ENCODE measurements around the gene OCLN. TPM values are rescaled to one million over a fixed set of nuclear protein-coding genes. Genes with fewer than 3 reads are reported as not detected.

OCLN gene
- total and polyA plus RNA-seq, 4 donors, result 6.1 to 40.6 (median 9.8) TPM

GRCh38 chr5:69485471-69485870, 7.1 kb upstream of the OCLN start:
- H3K27me3 ChIP-seq (ENCODE audit: control insufficient read depth, insufficient read depth, low read length), result no peaks in the 10 kb centered on the region
- no peak overlapping the region for H3K27ac ChIP-seq (ENCODE audit: low read depth, low read length)
- 89% methylated on average over 1 of the region's 1 CpG for WGBS (ENCODE audit: insufficient coverage)
- H3K4me1 ChIP-seq (ENCODE audit: control insufficient read depth, insufficient read depth, low read length), result no peaks in the 10 kb centered on the region
- H3K4me3 ChIP-seq (ENCODE audit: low read depth, low read length), result no peak overlapping the region
- no peaks in the 10 kb centered on the region for H3K36me3 ChIP-seq (ENCODE audit: control insufficient read depth, insufficient read depth, low read length)
- DNase-seq (ENCODE audit: low read depth in 4 of 6, low spot score in 6 of 6), result no peak
- no peaks in the 10 kb centered on the region for H3K9me3 ChIP-seq (ENCODE audit: control insufficient read depth, insufficient read depth, low read length)

GRCh38 chr5:69489246-69489645, 3.3 kb upstream of the OCLN start:
- Histone ChIP-seq H3K27ac (ENCODE audit: low read depth, low read length) (no peak overlapping the region), H3K4me3 (ENCODE audit: low read depth, low read length) (no peak overlapping the region), H3K9me3 (ENCODE audit: control insufficient read depth, insufficient read depth, low read length) (no peaks in the 10 kb centered on the region), H3K4me1 (ENCODE audit: control insufficient read depth, insufficient read depth, low read length) (peaks cover 17% of the 10 kb centered on the region), H3K36me3 (ENCODE audit: control insufficient read depth, insufficient read depth, low read length) (no peaks in the 10 kb centered on the region), H3K27me3 (ENCODE audit: control insufficient read depth, insufficient read depth, low read length) (peaks cover 27% of the 10 kb centered on the region)
- no CpG with 5 or more reads among the region's 4 CpGs for WGBS (ENCODE audit: insufficient coverage)
- no peak for DNase-seq (ENCODE audit: low read depth in 4 of 6, low spot score in 6 of 6)

DNA sequence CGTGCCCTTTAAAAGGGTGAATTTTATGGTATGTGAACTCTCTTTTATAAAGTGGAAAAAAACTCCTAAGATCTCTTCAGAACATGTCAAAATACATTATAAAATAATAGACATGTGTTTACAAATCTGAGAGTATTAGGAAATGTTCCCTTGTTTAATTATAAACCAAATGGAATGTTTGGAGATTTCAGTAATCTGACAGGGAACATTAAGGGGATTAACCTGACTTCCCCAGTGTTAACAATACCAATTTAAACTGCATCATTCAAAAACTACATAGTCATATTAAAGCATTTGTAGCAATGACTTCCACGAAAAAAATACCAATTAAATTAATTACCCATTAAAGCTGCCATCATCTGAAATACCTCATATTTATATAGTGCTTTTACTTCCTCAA, 1.6 kb upstream of the OCLN start:
- peaks cover 37% of the 10 kb centered on the region for H3K27me3 ChIP-seq (ENCODE audit: control insufficient read depth, insufficient read depth, low read length)
- H3K4me1 ChIP-seq (ENCODE audit: control insufficient read depth, insufficient read depth, low read length), result peaks cover 17% of the 10 kb centered on the region
- no peaks in the 10 kb centered on the region for H3K36me3 ChIP-seq (ENCODE audit: control insufficient read depth, insufficient read depth, low read length)
- no peak for DNase-seq (ENCODE audit: low read depth in 4 of 6, low spot score in 6 of 6)
- no CpG with 5 or more reads among the region's 2 CpGs for WGBS (ENCODE audit: insufficient coverage)
- no peak overlapping the region for H3K27ac ChIP-seq (ENCODE audit: low read depth, low read length)
- no peak overlapping the region for H3K4me3 ChIP-seq (ENCODE audit: low read depth, low read length)
- H3K9me3 ChIP-seq (ENCODE audit: control insufficient read depth, insufficient read depth, low read length), result no peaks in the 10 kb centered on the region

- no peaks in the 10 kb centered on the region for H3K9me3 ChIP-seq (ENCODE audit: control insufficient read depth, insufficient read depth, low read length)
- 5% methylated on average over 15 of the region's 17 CpGs for WGBS (ENCODE audit: insufficient coverage)
- peak overlapping the region; percentile 69 for H3K4me3 ChIP-seq (ENCODE audit: low read depth, low read length)
- no peak for DNase-seq (ENCODE audit: low read depth in 4 of 6, low spot score in 6 of 6)
- H3K27ac ChIP-seq (ENCODE audit: low read depth, low read length), result no peak overlapping the region
- H3K27me3 ChIP-seq (ENCODE audit: control insufficient read depth, insufficient read depth, low read length), result peaks cover 37% of the 10 kb centered on the region
- H3K36me3 ChIP-seq (ENCODE audit: control insufficient read depth, insufficient read depth, low read length), result no peaks in the 10 kb centered on the region
- H3K4me1 ChIP-seq (ENCODE audit: control insufficient read depth, insufficient read depth, low read length), result peaks cover 17% of the 10 kb centered on the region
Measured at GRCh38 chr5:69491838-69492390, 676 bp upstream of the OCLN start.

DNA sequence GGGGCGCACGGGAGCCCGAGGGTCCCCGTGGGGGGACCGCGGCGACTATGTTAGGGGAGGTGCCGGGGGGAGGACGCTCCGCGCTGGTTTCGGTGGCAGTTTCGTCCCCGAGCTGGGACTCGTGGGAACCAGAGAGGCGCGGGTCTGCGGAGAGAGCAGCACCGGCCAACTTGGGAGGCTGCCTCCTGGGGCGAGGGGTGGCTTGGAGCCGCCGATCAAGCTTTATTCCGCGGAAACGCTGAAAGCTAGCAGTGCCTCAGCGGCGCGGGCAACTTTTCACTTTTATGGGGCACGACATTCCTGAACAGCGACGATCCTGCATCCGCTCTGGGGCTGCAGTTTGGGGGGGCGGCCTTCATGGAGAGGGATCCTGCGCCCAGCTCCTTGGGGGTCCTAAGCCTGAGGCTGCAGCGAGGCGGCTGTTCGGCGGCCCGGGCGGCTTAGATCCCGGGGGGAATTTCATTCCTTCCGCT, 369 bp downstream of the OCLN start:
- Histone ChIP-seq H3K9me3 (ENCODE audit: control insufficient read depth, insufficient read depth, low read length) (no peaks in the 10 kb centered on the region), H3K27ac (ENCODE audit: low read depth, low read length) (no peak overlapping the region), H3K4me3 (ENCODE audit: low read depth, low read length) (peak overlapping the region; percentile 69), H3K4me1 (ENCODE audit: control insufficient read depth, insufficient read depth, low read length) (peaks cover 17% of the 10 kb centered on the region), H3K36me3 (ENCODE audit: control insufficient read depth, insufficient read depth, low read length) (no peaks in the 10 kb centered on the region), H3K27me3 (ENCODE audit: control insufficient read depth, insufficient read depth, low read length) (peaks cover 37% of the 10 kb centered on the region)
- WGBS (ENCODE audit: insufficient coverage), result 0% methylated on average over 40 of the region's 42 CpGs
- DNase-seq (ENCODE audit: low read depth in 4 of 6, low spot score in 6 of 6), result peak in 3 of 6 donors; percentile 4 to 47 (median 30)

- no peaks in the 10 kb centered on the region for H3K9me3 ChIP-seq (ENCODE audit: control insufficient read depth, insufficient read depth, low read length)
- peaks cover 37% of the 10 kb centered on the region for H3K27me3 ChIP-seq (ENCODE audit: control insufficient read depth, insufficient read depth, low read length)
- peaks cover 17% of the 10 kb centered on the region for H3K4me1 ChIP-seq (ENCODE audit: control insufficient read depth, insufficient read depth, low read length)
- H3K27ac ChIP-seq (ENCODE audit: low read depth, low read length), result no peak overlapping the region
- no peaks in the 10 kb centered on the region for H3K36me3 ChIP-seq (ENCODE audit: control insufficient read depth, insufficient read depth, low read length)
- WGBS (ENCODE audit: insufficient coverage), result under 1% methylated on average over 60 of the region's 62 CpGs
- peak in 2 of 6 donors; percentile 17 to 48 for DNase-seq (ENCODE audit: low read depth in 4 of 6, low spot score in 6 of 6)
- peak overlapping the region; percentile 69 for H3K4me3 ChIP-seq (ENCODE audit: low read depth, low read length)
Measured at GRCh38 chr5:69493396-69494133, 975 bp downstream of the OCLN start.

DNA sequence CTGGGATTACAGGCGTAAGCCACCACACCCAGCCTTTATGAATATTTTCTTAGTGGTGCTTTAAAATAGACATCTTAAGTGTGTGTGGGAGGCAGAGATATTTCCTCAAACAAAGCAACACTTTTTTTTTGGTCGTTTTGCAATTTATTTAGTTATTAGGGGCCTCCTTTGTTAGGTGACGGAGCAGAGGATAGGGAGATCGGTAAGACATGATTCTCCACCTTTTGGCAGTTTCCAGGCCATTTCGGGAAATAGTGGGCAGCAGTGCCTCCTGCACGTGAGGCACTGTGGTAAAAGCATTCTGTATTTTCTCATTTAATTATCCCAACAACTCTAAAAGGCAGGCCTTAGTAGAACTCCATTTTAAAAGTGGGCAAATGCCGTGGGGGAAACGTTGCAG, 1.9 kb downstream of the OCLN start:
- no peak for DNase-seq (ENCODE audit: low read depth in 4 of 6, low spot score in 6 of 6)
- no peak overlapping the region for H3K4me3 ChIP-seq (ENCODE audit: low read depth, low read length)
- no peaks in the 10 kb centered on the region for H3K9me3 ChIP-seq (ENCODE audit: control insufficient read depth, insufficient read depth, low read length)
- H3K27ac ChIP-seq (ENCODE audit: low read depth, low read length), result no peak overlapping the region
- no peaks in the 10 kb centered on the region for H3K36me3 ChIP-seq (ENCODE audit: control insufficient read depth, insufficient read depth, low read length)
- H3K4me1 ChIP-seq (ENCODE audit: control insufficient read depth, insufficient read depth, low read length), result peaks cover 17% of the 10 kb centered on the region
- WGBS (ENCODE audit: insufficient coverage), result 60% methylated on average over 1 of the region's 8 CpGs
- peaks cover 37% of the 10 kb centered on the region for H3K27me3 ChIP-seq (ENCODE audit: control insufficient read depth, insufficient read depth, low read length)

GRCh38 chr5:69497006-69497520, 4.5 kb downstream of the OCLN start:
- no peaks in the 10 kb centered on the region for H3K36me3 ChIP-seq (ENCODE audit: control insufficient read depth, insufficient read depth, low read length)
- no CpG with 5 or more reads among the region's 5 CpGs for WGBS (ENCODE audit: insufficient coverage)
- H3K27me3 ChIP-seq (ENCODE audit: control insufficient read depth, insufficient read depth, low read length), result peaks cover 30% of the 10 kb centered on the region
- H3K27ac ChIP-seq (ENCODE audit: low read depth, low read length), result no peak overlapping the region
- DNase-seq (ENCODE audit: low read depth in 4 of 6, low spot score in 6 of 6), result no peak
- H3K4me1 ChIP-seq (ENCODE audit: control insufficient read depth, insufficient read depth, low read length), result peaks cover 16% of the 10 kb centered on the region
- H3K9me3 ChIP-seq (ENCODE audit: control insufficient read depth, insufficient read depth, low read length), result no peaks in the 10 kb centered on the region
- H3K4me3 ChIP-seq (ENCODE audit: low read depth, low read length), result no peak overlapping the region

DNA sequence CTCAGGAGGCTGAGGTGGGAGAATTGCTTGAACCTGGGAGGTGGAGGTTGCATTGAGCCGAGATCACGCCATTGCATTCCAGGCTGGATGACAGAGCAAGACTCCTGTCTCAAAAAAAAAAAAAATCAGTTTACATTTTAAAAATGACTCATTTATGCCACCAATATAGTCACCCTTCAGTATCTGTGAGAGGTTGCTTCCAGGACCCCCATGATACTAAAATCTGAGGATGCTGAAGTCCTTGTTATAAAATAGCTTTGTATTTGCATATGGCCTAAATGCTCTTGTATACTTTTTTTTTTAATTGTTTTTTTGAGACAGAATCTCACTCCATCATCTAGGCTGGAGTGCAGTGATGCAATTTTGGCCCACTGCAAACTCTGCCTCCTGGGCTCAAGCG, 5.8 kb downstream of the OCLN start:
- Histone ChIP-seq H3K4me1 (ENCODE audit: control insufficient read depth, insufficient read depth, low read length) (peaks cover 4% of the 10 kb centered on the region), H3K36me3 (ENCODE audit: control insufficient read depth, insufficient read depth, low read length) (no peaks in the 10 kb centered on the region), H3K27me3 (ENCODE audit: control insufficient read depth, insufficient read depth, low read length) (peaks cover 17% of the 10 kb centered on the region), H3K9me3 (ENCODE audit: control insufficient read depth, insufficient read depth, low read length) (no peaks in the 10 kb centered on the region), H3K27ac (ENCODE audit: low read depth, low read length) (no peak overlapping the region), H3K4me3 (ENCODE audit: low read depth, low read length) (no peak overlapping the region)
- WGBS (ENCODE audit: insufficient coverage), result no CpG with 5 or more reads among the region's 3 CpGs
- DNase-seq (ENCODE audit: low read depth in 4 of 6, low spot score in 6 of 6), result no peak

GRCh38 chr5:69502367-69502766, 9.8 kb downstream of the OCLN start:
- H3K9me3 ChIP-seq (ENCODE audit: control insufficient read depth, insufficient read depth, low read length), result no peaks in the 10 kb centered on the region
- WGBS (ENCODE audit: insufficient coverage), result 90% methylated on average over 2 of the region's 2 CpGs
- no peaks in the 10 kb centered on the region for H3K27me3 ChIP-seq (ENCODE audit: control insufficient read depth, insufficient read depth, low read length)
- no peaks in the 10 kb centered on the region for H3K36me3 ChIP-seq (ENCODE audit: control insufficient read depth, insufficient read depth, low read length)
- H3K4me3 ChIP-seq (ENCODE audit: low read depth, low read length), result no peak overlapping the region
- H3K4me1 ChIP-seq (ENCODE audit: control insufficient read depth, insufficient read depth, low read length), result no peaks in the 10 kb centered on the region
- H3K27ac ChIP-seq (ENCODE audit: low read depth, low read length), result no peak overlapping the region
- no peak for DNase-seq (ENCODE audit: low read depth in 4 of 6, low spot score in 6 of 6)

Data from spinal cord (tissue), 10 donors.